T1000 (cell line): ENCODE data around the gene LENG8.

Experiments
- DNase-seq: peaks from one replicate; lab custom pipeline; 2025; ENCODE audit warnings: mixed read lengths; lab: John Stamatoyannopoulos, UW

Gene LENG8

GRCh38 chr19:54424201-54424600 lies 24.8 kb upstream of the LENG8 start:
- DNase-seq = no peak

- DNase-seq = no peak
Measured at GRCh38 chr19:54424660-54425381, 24.2 kb upstream of the LENG8 start.

GRCh38 chr19:54425382-54425723 lies 23.6 kb upstream of the LENG8 start:
- no peak for DNase-seq

GRCh38 chr19:54426291-54426931 lies 22.6 kb upstream of the LENG8 start:
- no peak for DNase-seq

GRCh38 chr19:54427586-54427985 lies 21.4 kb upstream of the LENG8 start:
- DNase-seq = no peak

GRCh38 chr19:54428323-54429175 lies 20.4 kb upstream of the LENG8 start:
- no peak for DNase-seq

- no peak for DNase-seq
Measured at GRCh38 chr19:54429176-54429495, 19.9 kb upstream of the LENG8 start.

DNA sequence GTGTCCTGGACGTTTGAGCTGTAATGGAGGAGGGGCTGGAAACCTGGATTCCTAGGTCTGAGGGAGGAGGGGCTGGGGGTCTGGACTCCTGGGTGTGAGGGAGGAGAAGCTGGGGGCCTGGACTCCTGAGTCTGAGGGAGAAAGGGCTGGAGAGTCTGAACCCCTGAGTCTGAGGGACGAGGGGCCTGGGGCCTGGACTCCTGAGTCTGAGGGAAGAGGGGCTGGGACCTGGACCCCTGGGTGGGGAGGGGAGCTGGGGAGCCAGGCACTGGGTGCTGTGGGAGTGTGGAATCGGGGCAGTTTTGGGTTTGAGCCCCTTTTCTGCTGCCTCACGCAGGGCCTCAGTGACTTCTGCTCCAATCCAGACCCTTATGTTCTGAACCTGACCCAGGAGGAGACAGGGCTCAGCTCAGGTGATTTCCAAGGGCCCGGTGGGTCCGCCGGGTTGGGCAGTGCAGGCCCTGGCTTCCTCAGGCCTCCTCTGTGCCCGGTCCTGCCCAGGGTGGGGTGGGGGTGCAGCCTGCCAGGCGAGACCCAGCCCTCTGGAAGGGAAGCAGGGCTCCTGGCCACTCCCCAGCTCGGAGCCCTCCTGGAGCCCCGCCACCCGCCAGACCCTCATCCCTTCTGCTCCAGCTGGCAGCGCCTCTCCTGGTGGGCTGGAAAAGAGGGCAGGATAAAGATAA lies 19.3 kb upstream of the LENG8 start:
- no peak for DNase-seq

DNA sequence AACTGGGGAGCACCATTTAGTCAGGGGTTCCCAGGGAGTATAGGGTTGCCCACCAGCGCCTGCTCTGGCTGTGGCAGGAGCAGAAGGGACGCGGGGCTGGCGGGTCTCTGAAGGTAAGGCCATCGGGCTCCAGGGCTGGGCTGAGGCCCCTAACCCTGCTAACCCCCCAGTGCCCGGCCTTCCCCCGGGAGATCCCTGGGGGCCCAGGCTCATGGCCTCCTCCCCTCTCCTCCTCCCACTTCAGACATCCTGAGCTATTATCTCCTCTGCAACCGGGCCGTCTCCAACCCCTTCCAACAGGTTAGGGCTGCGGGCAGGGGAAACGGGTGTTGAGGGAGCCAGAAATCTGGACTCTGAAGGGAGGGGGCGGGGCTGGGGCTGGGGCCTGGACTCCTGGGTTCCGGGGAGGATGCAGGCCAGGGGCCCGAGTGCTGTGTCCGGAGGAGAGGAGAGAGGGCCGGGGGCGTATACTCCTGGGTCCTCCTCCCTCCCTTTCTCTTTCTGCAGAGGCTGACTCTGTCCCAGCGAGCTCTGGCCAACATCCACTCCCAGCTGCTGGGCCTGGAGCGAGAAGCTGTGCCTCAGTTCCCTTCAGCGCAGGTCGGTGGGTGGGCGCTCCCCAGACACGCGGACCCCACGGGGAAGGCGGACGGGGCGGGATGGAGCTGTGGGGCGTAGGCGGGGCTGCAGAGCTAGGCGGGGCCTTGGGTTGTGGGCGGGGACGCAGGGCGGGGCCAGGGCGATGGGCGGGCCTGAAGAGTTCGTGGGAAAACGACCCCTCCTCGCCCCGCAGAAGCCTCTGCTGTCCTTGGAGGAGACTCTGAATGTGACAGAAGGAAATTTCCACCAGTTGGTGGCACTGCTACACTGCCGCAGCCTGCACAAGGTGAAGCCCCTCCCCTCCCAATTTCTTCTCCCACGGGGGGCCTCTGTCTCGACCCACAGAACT lies 18.4 kb upstream of the LENG8 start:
- no peak for DNase-seq

- DNase-seq = no peak
Measured at GRCh38 chr19:54431255-54431838, 17.7 kb upstream of the LENG8 start.

DNA sequence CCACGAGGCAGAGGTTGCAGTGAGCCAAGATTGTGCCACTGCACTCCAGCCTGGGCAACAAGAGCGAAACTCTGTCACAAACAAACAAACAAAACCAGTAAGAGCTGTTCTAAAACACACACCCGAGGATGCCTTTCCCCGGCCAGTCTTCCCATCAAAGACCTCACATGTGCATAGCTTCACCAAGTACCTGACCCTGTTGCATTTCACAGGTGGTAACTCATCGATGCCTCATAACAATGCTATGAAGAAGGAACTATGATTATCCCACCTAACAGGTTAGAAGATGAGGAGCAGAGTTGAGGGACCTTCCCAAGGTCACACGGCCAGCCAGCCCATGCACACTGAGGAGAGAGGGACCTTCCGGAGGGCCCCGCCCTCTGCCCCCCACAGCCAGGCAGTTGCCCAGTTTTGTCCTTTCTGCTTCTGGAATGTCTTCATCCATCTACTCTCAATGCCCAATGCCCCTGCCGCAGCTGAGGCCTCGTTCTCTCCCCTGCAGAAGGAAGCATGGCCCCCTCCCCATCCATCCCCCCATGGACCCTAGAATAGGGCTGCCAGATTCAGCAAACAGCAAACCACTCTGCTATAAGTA lies 16.8 kb upstream of the LENG8 start:
- DNase-seq = no peak

DNA sequence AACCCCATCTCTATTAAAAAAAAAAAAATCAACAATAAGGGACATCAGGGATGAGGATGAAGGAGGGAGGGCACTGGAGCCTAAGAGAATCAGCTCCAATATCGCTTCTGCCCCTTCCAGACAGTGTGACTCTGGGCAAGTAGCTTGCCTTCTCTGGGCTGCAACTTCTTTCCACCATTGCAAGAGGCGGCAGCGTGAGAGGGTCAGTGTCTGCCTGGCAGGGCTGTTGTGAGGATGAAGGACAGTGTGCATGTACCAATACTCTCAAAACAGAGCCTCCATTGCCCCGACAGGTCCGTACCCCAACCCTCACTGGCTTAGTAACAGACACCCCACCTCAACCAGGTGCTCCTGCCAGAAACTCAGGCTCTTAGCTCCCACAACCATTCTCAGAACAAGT lies 15.3 kb upstream of the LENG8 start:
- no peak for DNase-seq

- no peak for DNase-seq
Measured at GRCh38 chr19:54434112-54434872, 14.7 kb upstream of the LENG8 start.

- no peak for DNase-seq
Measured at GRCh38 chr19:54434873-54435214, 14.2 kb upstream of the LENG8 start.

DNA sequence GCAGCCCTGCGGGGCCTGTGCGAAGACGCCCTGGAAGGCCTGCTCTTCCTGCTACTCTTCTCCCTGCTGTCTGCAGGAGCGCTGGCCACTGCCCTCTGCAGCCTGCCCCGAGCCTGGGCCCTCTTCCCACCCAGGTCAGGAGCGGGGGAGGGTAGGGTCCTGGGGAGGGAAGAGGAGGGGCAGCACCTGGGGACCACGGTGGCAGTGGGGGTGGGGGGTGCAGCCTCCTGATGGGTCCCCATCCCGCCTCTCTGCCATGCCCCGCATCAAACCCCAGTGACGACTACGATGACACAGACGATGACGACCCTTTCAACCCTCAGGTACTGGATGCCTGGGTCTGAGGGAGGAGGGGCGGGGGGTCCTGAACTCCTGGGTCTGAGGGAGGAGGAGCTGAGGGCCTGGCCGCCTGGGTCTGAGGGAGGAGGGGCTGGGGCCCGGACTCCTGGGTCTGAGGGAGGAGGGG lies 13.4 kb upstream of the LENG8 start:
- DNase-seq = no peak

GRCh38 chr19:54436031-54436523 lies 12.9 kb upstream of the LENG8 start:
- no peak for DNase-seq

- DNase-seq = no peak
Measured at GRCh38 chr19:54436628-54437252, 12.3 kb upstream of the LENG8 start.

DNA sequence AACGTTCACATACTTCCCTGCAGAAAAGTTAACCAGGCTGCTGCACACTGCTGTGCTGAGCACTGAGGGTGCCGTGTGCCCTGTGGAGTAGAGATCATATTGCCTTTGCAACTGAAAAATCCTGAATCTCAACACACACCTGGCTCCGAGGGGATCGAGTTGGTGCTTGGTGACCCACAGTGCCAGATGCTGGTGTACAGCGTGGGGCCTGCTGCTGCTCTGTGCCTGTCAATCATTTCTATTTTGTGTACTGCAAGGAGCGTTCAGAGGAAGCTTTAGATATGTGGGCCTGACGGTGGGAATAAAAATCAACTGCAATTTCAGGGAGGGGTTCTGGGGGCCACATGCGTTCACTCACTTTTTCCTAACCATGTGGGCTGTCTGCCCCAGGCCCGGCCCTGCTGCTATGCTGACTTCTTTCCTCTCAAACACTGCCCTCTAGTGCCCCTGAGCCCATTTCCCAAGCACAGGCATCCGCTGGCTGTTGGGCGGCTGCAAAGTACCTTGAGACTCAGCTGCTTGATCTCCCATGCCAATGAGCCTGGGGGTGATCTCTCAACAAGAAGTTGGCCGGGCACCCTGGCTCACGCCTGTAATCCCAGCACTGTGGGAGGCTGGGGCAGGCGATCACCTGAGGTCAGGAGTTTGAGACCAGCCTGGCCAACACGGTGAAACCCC lies 9.7 kb upstream of the LENG8 start:
- DNase-seq = no peak

DNA sequence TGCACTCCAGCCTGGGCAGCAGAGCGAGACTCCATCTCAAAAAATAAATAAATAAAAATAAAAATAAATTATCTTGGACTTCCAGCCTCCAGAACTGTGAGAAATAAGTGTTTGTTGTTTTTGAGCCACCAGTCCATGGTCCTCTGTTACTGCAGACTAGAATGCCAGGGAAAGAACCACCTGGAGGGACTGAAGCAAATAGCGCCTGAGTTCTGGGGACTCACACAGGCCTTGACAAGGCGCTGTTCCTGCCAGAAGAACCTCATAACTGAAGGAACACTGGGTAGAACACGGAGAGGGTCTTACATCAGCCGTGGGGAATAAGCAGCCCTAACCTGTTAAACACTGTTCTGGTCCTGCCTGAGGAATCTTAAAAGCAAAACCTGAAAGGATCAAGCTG lies 8.4 kb upstream of the LENG8 start:
- no peak for DNase-seq
